Measurements from ENCODE around the gene SEPTIN2. TPM values are rescaled to one million over a fixed set of nuclear protein-coding genes. Genes with fewer than 3 reads are reported as not detected.

SEPTIN2 gene
- polyA plus RNA-seq, 4 donors: 538 to 630 (median 566) TPM

Other genes starting within 250 kb of the SEPTIN2 start
- 10 to 100 TPM; 49.5 to 83.9 (median 76.7) TPM for gene MTERF4, start 213.6 kb upstream of the SEPTIN2 start, polyA plus RNA-seq (ENCODE audit: insufficient read length in 4 of 4)
- gene PASK, start 166.5 kb upstream of the SEPTIN2 start, polyA plus RNA-seq (ENCODE audit: insufficient read length in 4 of 4): 10 to 100 TPM; 10.3 to 26.7 (median 17.3) TPM
- 10 to 100 TPM; 80.2 to 90.8 (median 80.6) TPM for gene PPP1R7, start 165.5 kb upstream of the SEPTIN2 start, polyA plus RNA-seq (ENCODE audit: insufficient read length in 4 of 4)
- gene ANO7, start 127.2 kb upstream of the SEPTIN2 start, polyA plus RNA-seq (ENCODE audit: insufficient read length in 4 of 4): 1 to 10 TPM; 1.3 to 3.4 (median 1.9) TPM
- 100 to 1,000 TPM; 338 to 397 (median 387) TPM for gene HDLBP, start 253 bp upstream of the SEPTIN2 start, polyA plus RNA-seq (ENCODE audit: insufficient read length in 4 of 4)
- 10 to 100 TPM; 44.4 to 65.8 (median 54.5) TPM for gene FARP2, start 40.4 kb downstream of the SEPTIN2 start, polyA plus RNA-seq (ENCODE audit: insufficient read length in 4 of 4)
- gene STK25, start 192.7 kb downstream of the SEPTIN2 start, polyA plus RNA-seq (ENCODE audit: insufficient read length in 4 of 4): 100 to 1,000 TPM; 189 to 222 (median 210) TPM
- 10 to 100 TPM; 22.8 to 38.0 (median 25.3) TPM for gene BOK, start 242.8 kb downstream of the SEPTIN2 start, polyA plus RNA-seq (ENCODE audit: insufficient read length in 4 of 4)